Cardiac muscle cell (in vitro differentiated cells and primary cell): ENCODE measurements around the gene BRD7. TPM values are rescaled to one million over a fixed set of nuclear protein-coding genes. Genes with fewer than 3 reads are reported as not detected.
A peak's percentile ranks its signal among the peaks of the same experiment; 100 is the strongest.

ENCODE experiments used
- DNase-seq, 2 donors: peaks; one replicate each; pipeline versions ENCODE4 v3.0.0 to v3.0.0-alpha.2; 2010 to 2017; ENCODE audit warnings: low read depth in 1 of 2, low spot score in 1 of 2
- H3K27ac ChIP-seq: fragments of 200-600 bp; sonication (generic); 2 replicates; pipeline ENCODE4 v1.5.1; 2016
- H3K27me3 ChIP-seq: fragments of 200-600 bp; sonication (generic); 2 replicates; pipeline ENCODE4 v1.6.0; 2016; ENCODE audit warnings: control low read depth
- H3K36me3 ChIP-seq: fragments of 200-600 bp; sonication (generic); 2 replicates; pipeline ENCODE4 v1.5.1; 2016; ENCODE audit warnings: control low read depth
- H3K4me1 ChIP-seq: fragments of 200-600 bp; sonication (generic); 2 replicates; pipeline ENCODE4 v1.8.1; 2017; ENCODE audit warnings: low read depth, mild to moderate bottlenecking, mixed run types
- H3K4me3 ChIP-seq: fragments of 200-600 bp; sonication (generic); 2 replicates; pipeline ENCODE4 v1.5.1; 2016; ENCODE audit warnings: mild to moderate bottlenecking
- H3K9me3 ChIP-seq: fragments of 200-600 bp; sonication (generic); 2 replicates; pipeline ENCODE4 v1.5.1; 2017; ENCODE audit warnings: low read depth, mild to moderate bottlenecking, control low read depth
- polyA plus RNA-seq: library from polyadenylated mRNA; unstranded; fragments of >200 nt; fragmentation: Nextera tagmentation; extraction: Ambion mirVana; gene quantifications from 2 replicates; pipeline ENCODE4 v1.2.1, GENCODE V29; 2016
- total RNA-seq: library from RNA; depleted of rRNA; stranded (reverse); fragments of >200 nt; gene quantifications from 2 replicates; pipeline ENCODE4 v1.2.3, GENCODE V29; 2016
- TF ChIP-seq, protein P1 (sequence below): IDR thresholded peaks from 2 replicates; pipeline ENCODE4 v1.5.1; 2012; ENCODE audit warnings: low read depth, mild to moderate bottlenecking, low read length

BRD7 gene
- total and polyA plus RNA-seq, 2 experiments from 2014 or later: 80.1 to 89.2 TPM

DNA sequence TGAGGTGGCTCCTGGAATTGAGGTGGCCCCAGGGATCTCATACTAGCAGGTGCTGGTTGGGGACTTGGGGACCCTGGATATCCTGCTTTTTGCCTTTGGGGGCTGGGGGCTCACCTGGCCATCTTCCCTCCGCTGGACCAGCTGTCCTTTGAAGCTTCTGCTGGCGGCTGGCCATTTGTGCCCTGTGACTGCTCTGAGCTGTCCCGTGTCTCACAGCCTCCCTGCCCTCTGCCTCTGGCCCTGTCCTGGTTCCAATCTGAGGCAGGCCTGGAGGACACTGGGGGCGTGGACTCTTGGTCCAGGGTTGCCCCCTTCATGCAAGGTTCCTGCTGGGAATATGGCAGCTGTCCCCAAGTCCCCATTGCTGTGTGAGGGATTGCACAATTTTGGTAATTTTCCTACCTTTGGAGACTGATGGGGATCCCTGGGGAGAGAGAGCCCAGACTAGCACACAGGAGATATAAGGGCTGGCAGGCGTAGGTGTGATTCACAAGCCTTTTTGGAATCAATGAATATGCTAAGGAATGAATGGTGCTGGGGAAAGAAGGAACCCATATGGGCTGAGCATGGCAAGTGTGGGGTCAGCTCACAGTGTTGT is 83.3 kb downstream of the BRD7 start:
- H3K4me3 ChIP-seq: no peak overlapping the region
- no peak overlapping the region for H3K27ac ChIP-seq
- TF ChIP-seq, protein P1, sequence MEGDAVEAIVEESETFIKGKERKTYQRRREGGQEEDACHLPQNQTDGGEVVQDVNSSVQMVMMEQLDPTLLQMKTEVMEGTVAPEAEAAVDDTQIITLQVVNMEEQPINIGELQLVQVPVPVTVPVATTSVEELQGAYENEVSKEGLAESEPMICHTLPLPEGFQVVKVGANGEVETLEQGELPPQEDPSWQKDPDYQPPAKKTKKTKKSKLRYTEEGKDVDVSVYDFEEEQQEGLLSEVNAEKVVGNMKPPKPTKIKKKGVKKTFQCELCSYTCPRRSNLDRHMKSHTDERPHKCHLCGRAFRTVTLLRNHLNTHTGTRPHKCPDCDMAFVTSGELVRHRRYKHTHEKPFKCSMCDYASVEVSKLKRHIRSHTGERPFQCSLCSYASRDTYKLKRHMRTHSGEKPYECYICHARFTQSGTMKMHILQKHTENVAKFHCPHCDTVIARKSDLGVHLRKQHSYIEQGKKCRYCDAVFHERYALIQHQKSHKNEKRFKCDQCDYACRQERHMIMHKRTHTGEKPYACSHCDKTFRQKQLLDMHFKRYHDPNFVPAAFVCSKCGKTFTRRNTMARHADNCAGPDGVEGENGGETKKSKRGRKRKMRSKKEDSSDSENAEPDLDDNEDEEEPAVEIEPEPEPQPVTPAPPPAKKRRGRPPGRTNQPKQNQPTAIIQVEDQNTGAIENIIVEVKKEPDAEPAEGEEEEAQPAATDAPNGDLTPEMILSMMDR: no peak
- no peak for DNase-seq
- H3K36me3 ChIP-seq: no peaks in the 10 kb centered on the region
- H3K9me3 ChIP-seq: no peaks in the 10 kb centered on the region
- no peaks in the 10 kb centered on the region for H3K4me1 ChIP-seq
- H3K27me3 ChIP-seq: no peaks in the 10 kb centered on the region

GRCh38 chr16:50284131-50284911 is 84.5 kb downstream of the BRD7 start:
- no peaks in the 10 kb centered on the region for H3K27me3 ChIP-seq
- TF ChIP-seq, protein P1: no peak
- DNase-seq: peak in 1 of 2 donors; percentile 37
- H3K4me3 ChIP-seq: no peak overlapping the region
- H3K36me3 ChIP-seq: no peaks in the 10 kb centered on the region
- no peak overlapping the region for H3K27ac ChIP-seq
- H3K4me1 ChIP-seq: no peaks in the 10 kb centered on the region
- H3K9me3 ChIP-seq: no peaks in the 10 kb centered on the region

- DNase-seq: no peak
- Histone ChIP-seq H3K27me3 (no peaks in the 10 kb centered on the region), H3K27ac (no peak overlapping the region), H3K36me3 (no peaks in the 10 kb centered on the region), H3K4me3 (no peak overlapping the region), H3K4me1 (no peaks in the 10 kb centered on the region), H3K9me3 (no peaks in the 10 kb centered on the region)
- TF ChIP-seq, protein P1: no peak
Measured at GRCh38 chr16:50282955-50283631, 85.7 kb downstream of the BRD7 start.

GRCh38 chr16:50282010-50282538 is 86.7 kb downstream of the BRD7 start:
- no peak overlapping the region for H3K27ac ChIP-seq

GRCh38 chr16:50281391-50282009 is 87.3 kb downstream of the BRD7 start:
- Histone ChIP-seq H3K4me1 (no peaks in the 10 kb centered on the region), H3K27me3 (no peaks in the 10 kb centered on the region), H3K27ac (no peak overlapping the region), H3K9me3 (no peaks in the 10 kb centered on the region), H3K4me3 (no peak overlapping the region), H3K36me3 (no peaks in the 10 kb centered on the region)
- TF ChIP-seq, protein P1: no peak
- DNase-seq: no peak

More at GRCh38 chr16:50282010-50282538, 86.7 kb downstream of the BRD7 start:
- DNase-seq: peak in 1 of 2 donors; percentile 90
- TF ChIP-seq, protein P1: no peak
- Histone ChIP-seq H3K4me1 (no peaks in the 10 kb centered on the region), H3K36me3 (no peaks in the 10 kb centered on the region), H3K4me3 (no peak overlapping the region), H3K27me3 (no peaks in the 10 kb centered on the region), H3K9me3 (no peaks in the 10 kb centered on the region)
